GM18868 (cell line): ENCODE results near the gene ZNF853.
"Not testable (repeated sequence)": the region's sequence is repeated elsewhere in the genome, so short reads cannot be mapped to it uniquely, and the experiment has no call there.

Source experiments
- ATAC-seq: cut with Tn5 transposase; IDR thresholded peaks from one replicate; pipeline ENCODE4 v1.9.1; 2021; ENCODE audit warnings: mild to moderate bottlenecking, moderate library complexity; ENCODE audit not compliant: unreplicated experiment

The ZNF853 gene

GRCh38 chr7:6634971-6635370, 19.6 kb downstream of the ZNF853 start:
- not testable (repeated sequence) for ATAC-seq

- ATAC-seq, result peak; percentile 80
Measured at GRCh38 chr7:6636741-6637543, 21.5 kb downstream of the ZNF853 start, which contains the start of gene ZNF316. Gene ZNF316, plus strand, starts transcription at chr7:6637318. Its CDS starts 5,092 bp downstream, at chr7:6642410.

GRCh38 chr7:6637544-6638229, 22.3 kb downstream of the ZNF853 start:
- ATAC-seq, result peak; percentile 87

GRCh38 chr7:6639032-6639431, 23.6 kb downstream of the ZNF853 start:
- ATAC-seq, result no peak

DNA sequence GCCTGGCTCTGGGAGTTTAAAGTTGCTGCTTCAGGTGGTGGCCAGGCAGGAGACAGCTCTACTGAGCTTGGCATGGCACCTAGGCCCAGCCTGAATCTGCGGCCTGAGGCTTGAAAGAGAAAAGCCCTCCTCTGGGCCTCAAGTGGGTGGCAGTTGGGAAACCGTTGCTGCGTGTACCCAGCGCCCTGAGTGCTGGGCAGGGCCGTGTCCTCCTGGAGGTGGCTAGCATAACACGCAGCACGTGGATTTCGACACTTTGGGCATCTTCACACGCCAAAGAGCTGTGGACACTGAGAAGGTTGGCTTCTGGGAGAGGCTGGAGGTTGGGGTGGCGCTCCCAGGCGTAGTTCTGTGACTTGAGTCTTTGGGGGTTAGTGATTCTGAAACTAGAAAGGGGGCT, 24.2 kb downstream of the ZNF853 start:
- no peak for ATAC-seq

- no peak for ATAC-seq
Measured at GRCh38 chr7:6640246-6640721, 24.9 kb downstream of the ZNF853 start.

DNA sequence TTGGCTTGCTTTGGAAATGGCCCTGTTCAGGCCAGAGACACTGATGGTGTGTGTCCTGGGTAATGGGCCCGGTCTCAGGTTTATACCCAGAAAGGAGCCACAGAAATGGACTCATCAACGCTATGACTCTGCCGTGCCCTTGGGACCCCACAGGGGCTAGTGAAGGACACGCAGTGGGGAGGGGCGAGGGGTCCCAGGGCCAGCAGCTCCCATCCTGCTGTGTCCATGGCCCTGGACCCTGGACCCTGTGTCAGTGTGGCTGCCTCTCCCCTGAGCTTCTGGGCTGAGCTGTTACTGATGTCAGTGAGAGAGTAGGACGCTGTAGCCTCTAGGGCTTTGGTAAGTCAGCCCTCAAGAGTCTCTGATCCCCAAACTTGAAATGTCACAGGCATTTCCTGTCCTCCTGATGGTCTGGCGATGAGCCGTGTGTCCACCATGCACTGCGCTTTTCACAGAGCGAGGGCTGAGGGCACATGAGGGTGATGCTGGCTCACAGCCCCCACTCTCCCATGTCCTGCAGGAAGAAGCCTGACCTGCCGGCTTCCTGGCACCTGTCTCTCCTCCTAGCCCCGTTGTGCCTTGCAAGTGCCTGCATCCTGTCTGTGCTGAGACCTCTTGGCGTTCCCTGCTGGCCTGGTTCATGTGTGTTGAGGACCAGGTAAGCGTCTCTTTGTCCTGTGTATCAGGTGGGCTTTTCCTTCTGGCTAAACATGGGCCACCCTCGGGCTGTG, 26.1 kb downstream of the ZNF853 start:
- no peak for ATAC-seq

DNA sequence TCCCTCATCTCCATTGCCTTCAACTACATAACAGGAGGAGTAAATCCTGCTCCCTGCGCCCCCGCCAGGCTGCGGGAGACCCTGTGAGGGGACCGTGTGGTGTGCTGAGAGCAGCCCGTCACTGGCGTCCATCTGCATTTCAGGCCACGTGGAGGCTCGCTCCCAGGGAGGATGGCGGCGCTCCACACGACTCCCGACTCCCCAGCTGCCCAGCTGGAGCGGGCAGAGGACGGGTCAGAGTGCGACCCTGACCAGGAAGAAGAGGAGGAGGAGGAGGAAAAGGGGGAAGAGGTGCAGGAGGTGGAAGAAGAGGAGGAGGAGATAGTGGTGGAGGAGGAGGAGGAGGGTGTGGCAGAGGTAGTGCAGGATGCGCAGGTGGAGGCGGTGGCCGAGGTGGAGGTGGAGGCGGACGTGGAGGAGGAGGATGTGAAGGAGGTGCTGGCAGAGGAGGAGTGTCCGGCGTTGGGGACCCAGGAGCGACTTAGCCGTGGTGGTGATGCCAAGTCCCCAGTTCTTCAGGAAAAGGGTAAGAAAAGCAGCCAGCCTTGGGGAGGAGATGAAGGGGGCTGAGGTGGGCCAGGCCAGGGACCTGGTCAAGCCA, 26.9 kb downstream of the ZNF853 start:
- no peak for ATAC-seq

DNA sequence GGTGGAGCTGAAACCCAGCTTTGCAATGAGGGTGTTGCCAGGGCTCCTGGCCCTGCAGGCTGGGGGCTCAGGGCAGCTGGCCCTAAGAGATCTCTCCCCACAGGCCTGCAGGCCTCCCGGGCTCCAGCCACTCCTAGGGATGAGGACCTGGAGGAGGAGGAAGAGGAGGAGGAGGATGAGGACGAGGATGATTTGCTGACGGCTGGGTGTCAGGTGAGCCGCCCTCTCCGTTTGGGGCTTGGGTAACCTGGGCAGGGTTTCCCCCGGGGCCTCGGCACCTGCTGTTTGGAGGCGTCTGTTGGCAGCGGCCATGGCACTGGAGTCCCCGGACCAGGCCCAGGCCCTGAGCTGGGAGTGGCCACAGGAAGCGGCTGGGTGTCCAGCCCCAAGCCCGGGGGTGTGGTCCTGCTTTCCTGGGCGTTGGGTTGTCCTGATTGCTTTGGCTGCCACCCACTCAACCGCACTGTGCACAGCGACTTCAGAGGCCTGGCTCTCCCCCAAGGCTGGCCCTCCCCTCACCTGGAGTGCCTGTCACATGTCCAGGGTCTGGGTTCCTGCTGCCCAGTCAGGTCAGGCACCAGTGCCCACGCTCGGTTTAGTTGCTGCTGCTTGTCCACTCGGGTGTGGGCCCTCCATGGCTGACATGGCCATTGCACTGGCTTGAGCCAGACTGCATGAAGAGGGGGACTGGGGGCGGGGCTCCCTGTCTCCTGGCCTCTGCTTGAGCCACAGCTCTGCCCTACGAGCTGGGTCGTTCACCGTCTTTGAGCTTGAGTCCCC, 27.6 kb downstream of the ZNF853 start:
- ATAC-seq, result no peak

GRCh38 chr7:6643915-6644625, 28.7 kb downstream of the ZNF853 start:
- no peak for ATAC-seq

DNA sequence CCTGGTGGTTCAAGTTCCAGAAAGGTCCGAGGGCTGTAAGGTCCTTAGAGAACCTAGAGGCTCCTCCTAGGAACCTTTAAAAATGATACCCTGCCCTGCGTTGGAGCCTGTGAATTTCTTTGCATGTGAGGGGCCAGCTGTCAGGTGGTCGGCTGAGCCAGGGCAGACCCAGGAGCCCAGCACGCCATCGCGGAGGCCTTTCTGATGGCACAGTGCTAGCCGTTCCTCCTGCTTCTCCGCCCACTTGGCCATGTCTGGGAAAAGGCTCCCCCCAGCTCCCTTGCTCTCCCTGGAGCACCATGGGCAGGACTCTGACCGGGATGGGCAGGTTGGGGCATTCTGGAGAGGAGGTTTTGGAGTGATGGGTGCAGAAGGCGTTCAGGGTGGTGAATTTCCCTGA, 29.3 kb downstream of the ZNF853 start:
- no peak for ATAC-seq

GRCh38 chr7:6646465-6646864, 31.1 kb downstream of the ZNF853 start:
- ATAC-seq, result no peak

GRCh38 chr7:6647080-6647479, 31.7 kb downstream of the ZNF853 start:
- ATAC-seq, result no peak

GRCh38 chr7:6647541-6647940, 32.1 kb downstream of the ZNF853 start:
- ATAC-seq, result no peak

- no peak for ATAC-seq
Measured at GRCh38 chr7:6648066-6648814, 32.8 kb downstream of the ZNF853 start.

DNA sequence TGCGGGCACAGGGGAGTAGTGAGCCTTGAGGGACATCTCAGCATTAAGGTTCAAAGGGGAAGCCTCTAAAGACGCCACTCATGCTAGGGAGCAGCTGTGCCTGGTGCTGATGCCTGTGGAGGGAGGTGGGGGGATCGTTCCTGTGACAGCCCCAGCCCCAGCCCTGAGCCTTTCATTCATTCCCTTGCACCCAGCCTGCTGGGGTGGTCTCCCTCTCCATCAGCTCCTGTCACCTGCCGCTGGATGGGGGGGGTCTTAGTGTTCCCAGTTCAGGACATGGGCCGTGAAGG, 33.4 kb downstream of the ZNF853 start:
- ATAC-seq, result no peak

DNA sequence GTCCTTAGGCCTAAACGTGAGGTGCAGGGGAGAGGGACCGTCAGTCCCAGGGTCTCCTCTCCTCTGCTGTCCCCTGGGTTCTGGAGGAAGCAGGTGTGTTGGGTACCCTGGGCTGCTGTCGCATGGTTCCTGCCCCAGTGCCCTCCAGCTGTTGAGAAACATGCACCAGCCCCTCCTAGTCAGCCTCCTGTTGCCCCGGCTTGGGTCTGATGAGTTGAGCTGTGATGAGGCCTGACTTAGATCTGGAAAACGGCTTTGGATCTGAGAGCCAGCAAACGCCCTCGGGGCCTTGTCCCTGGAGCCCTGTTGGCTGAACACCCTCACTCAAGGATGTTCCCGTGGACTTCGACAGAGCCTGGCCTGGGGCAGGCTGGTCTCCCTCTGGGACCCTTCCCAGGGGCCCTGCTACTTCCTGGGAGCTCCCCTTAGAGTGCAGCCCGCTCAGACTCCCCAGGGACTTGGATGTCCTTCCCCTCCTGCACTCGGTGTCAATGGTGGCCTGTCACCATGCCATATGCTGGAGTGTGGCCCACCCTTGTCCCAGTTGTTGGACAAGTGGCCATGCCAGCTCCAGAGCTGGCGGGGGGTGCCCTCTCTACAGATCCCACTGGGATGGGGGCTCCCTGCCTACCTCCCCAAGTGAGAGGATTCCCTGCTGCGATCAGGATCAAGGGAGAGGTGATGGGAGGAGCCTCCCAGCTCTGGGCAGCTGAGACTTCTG, 34.0 kb downstream of the ZNF853 start:
- no peak for ATAC-seq

GRCh38 chr7:6650086-6650485, 34.7 kb downstream of the ZNF853 start:
- ATAC-seq, result no peak
